Aortic smooth muscle cell (primary cell): ENCODE measurements around the gene DPAGT1. TPM values are rescaled to one million over a fixed set of nuclear protein-coding genes. Genes with fewer than 3 reads are reported as not detected.

ENCODE experiments used
- total RNA-seq: library from RNA; depleted of rRNA; stranded (reverse); fragments of >200 nt; gene quantifications from 2 replicates; pipeline ENCODE4 v1.2.3, GENCODE V29; 2014

Gene DPAGT1
- 8.8 and 11.8 TPM in 2 replicates for total RNA-seq

GRCh38 chr11:119101759-119102423 lies at the start of gene DPAGT1:
DPAGT1 (minus strand) TSS chr11:119101853; CDS start chr11:119101655, 198 bp downstream.

GRCh38 chr11:119149018-119149785 lies 47.5 kb upstream of the DPAGT1 start, which contains the start of gene ABCG4:
ABCG4 (plus strand) TSS chr11:119149052; CDS start chr11:119149966, 914 bp downstream.

GRCh38 chr11:119121008-119121810 lies 19.6 kb upstream of the DPAGT1 start, which contains the start of gene HINFP:
HINFP (plus strand) TSS chr11:119121580; CDS start chr11:119126945, 5,365 bp downstream.

GRCh38 chr11:119106564-119107537 lies 5.2 kb upstream of the DPAGT1 start, which contains the start of gene C2CD2L:
C2CD2L (plus strand) TSS chr11:119107344; CDS start chr11:119107742, 398 bp downstream.

GRCh38 chr11:119084663-119085436 lies 16.8 kb downstream of the DPAGT1 start, which contains the start of gene HMBS:
HMBS (plus strand) TSS chr11:119084881; CDS start chr11:119085034, 153 bp downstream.

GRCh38 chr11:119067371-119068222 lies 34.1 kb downstream of the DPAGT1 start, which contains the start of gene VPS11:
VPS11 (plus strand) TSS chr11:119067818; CDS start chr11:119067824, 6 bp downstream.

GRCh38 chr11:119057000-119057769 lies 44.5 kb downstream of the DPAGT1 start, which contains the start of gene HYOU1:
HYOU1 (minus strand) TSS chr11:119057205; CDS start chr11:119056160, 1,045 bp downstream.

Other genes with a start within 250 kb of the DPAGT1 start
- not detected in 2 replicates for gene CXCR5, start 218.0 kb downstream of the DPAGT1 start, total RNA-seq
- 16.5 and 21.5 TPM in 2 replicates for gene BCL9L, start 175.9 kb downstream of the DPAGT1 start, total RNA-seq
- not detected in 2 replicates for gene UPK2, start 145.6 kb downstream of the DPAGT1 start, total RNA-seq
- gene FOXR1, start 130.1 kb downstream of the DPAGT1 start, total RNA-seq = not detected in 2 replicates
- 27.9 and 29.2 TPM in 2 replicates for gene CENATAC, start 103.7 kb downstream of the DPAGT1 start, total RNA-seq
- 652 and 653 TPM in 2 replicates for gene RPS25, start 83.5 kb downstream of the DPAGT1 start, total RNA-seq
- 88.4 and 187 TPM in 2 replicates for gene TRAPPC4, start 83.1 kb downstream of the DPAGT1 start, total RNA-seq
- gene SLC37A4, start 71.0 kb downstream of the DPAGT1 start, total RNA-seq = 6.4 and 7.8 TPM in 2 replicates
- gene HYOU1, start 44.6 kb downstream of the DPAGT1 start, total RNA-seq = 104 and 167 TPM in 2 replicates
- 38.9 and 39.2 TPM in 2 replicates for gene VPS11, start 34.0 kb downstream of the DPAGT1 start, total RNA-seq
- 3.7 and 5.8 TPM in 2 replicates for gene HMBS, start 17.0 kb downstream of the DPAGT1 start, total RNA-seq
- gene C2CD2L, start 5.5 kb upstream of the DPAGT1 start, total RNA-seq = 3.3 and 3.7 TPM in 2 replicates
- 12.4 and 12.9 TPM in 2 replicates for gene HINFP, start 19.7 kb upstream of the DPAGT1 start, total RNA-seq
- under 0.01 TPM in 1 of 2 replicates, not detected in the other for gene ABCG4, start 47.2 kb upstream of the DPAGT1 start, total RNA-seq
- 13.9 and 16.2 TPM in 2 replicates for gene NLRX1, start 66.9 kb upstream of the DPAGT1 start, total RNA-seq
- gene NHERF4, start 83.6 kb upstream of the DPAGT1 start, total RNA-seq = not detected in 2 replicates
- gene CBL, start 104.5 kb upstream of the DPAGT1 start, total RNA-seq = 3.4 and 5.0 TPM in 2 replicates
- 33.9 and 60.8 TPM in 2 replicates for gene MCAM, start 215.3 kb upstream of the DPAGT1 start, total RNA-seq
- gene RNF26, start 232.7 kb upstream of the DPAGT1 start, total RNA-seq = 3.2 and 5.1 TPM in 2 replicates
- 22.6 and 35.6 TPM in 2 replicates for gene C1QTNF5, start 239.0 kb upstream of the DPAGT1 start, total RNA-seq
- not detected in 2 replicates for gene MFRP, start 244.9 kb upstream of the DPAGT1 start, total RNA-seq